Measurements from ENCODE around the gene NLRC3. TPM values are rescaled to one million over a fixed set of nuclear protein-coding genes. Genes with fewer than 3 reads are reported as not detected.

NLRC3 gene, protein sequence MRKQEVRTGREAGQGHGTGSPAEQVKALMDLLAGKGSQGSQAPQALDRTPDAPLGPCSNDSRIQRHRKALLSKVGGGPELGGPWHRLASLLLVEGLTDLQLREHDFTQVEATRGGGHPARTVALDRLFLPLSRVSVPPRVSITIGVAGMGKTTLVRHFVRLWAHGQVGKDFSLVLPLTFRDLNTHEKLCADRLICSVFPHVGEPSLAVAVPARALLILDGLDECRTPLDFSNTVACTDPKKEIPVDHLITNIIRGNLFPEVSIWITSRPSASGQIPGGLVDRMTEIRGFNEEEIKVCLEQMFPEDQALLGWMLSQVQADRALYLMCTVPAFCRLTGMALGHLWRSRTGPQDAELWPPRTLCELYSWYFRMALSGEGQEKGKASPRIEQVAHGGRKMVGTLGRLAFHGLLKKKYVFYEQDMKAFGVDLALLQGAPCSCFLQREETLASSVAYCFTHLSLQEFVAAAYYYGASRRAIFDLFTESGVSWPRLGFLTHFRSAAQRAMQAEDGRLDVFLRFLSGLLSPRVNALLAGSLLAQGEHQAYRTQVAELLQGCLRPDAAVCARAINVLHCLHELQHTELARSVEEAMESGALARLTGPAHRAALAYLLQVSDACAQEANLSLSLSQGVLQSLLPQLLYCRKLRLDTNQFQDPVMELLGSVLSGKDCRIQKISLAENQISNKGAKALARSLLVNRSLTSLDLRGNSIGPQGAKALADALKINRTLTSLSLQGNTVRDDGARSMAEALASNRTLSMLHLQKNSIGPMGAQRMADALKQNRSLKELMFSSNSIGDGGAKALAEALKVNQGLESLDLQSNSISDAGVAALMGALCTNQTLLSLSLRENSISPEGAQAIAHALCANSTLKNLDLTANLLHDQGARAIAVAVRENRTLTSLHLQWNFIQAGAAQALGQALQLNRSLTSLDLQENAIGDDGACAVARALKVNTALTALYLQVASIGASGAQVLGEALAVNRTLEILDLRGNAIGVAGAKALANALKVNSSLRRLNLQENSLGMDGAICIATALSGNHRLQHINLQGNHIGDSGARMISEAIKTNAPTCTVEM
- 0.01 TPM for polyA plus RNA-seq (2013, experiment 1 of 2)
- polyA plus RNA-seq (2013, experiment 2 of 2): not detected

DNA sequence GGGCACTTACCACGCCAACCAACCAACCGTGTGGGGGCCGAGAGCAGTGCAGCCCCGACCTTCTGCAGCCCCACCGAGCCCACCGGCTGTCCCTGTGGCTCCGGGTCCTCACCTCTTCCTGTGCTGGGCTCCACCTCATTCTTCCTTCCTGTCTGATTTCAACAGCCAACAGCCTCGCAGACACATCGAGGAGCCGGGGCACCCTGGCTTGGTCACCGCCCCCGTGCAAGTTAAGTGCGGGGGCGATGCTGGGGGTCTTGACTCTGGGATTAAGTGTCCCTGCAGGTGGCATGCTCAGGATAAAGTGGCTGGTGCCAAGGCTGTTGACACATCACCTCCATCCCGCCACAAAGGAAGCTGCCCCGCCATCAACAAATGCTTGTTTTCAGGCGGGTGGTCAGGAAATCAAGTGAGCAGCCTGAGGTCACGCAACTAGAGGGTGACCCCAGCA lies at the start of gene NLRC3:
TSS of gene NLRC3 (minus strand) at position 102 of the 451 bp plus-strand sequence. CDS start 12,367 bp downstream, outside the sequence.
- DNase-seq: no peak
- H4K91ac ChIP-seq (ENCODE audit: low read length): no peak within 1 kb of the TSS
- no peaks in the 10 kb centered on the region for H3K79me1 ChIP-seq (replicated peaks; ENCODE audit: low read length, poor library complexity, severe bottlenecking)
- H3K14ac ChIP-seq (ENCODE audit: low read length in 2 of 2): no peak within 1 kb of the TSS
- no peak within 1 kb of the TSS for H3K4ac ChIP-seq (ENCODE audit: low read depth in 1 of 2, low read length in 2 of 2)
- no peak within 1 kb of the TSS for H2BK12ac ChIP-seq (ENCODE audit: low read length in 2 of 2)
- no peak within 1 kb of the TSS for H3K4me2 ChIP-seq (ENCODE audit: low read length, poor library complexity, severe bottlenecking)
- no peak within 1 kb of the TSS for H3K4me3 ChIP-seq (ENCODE audit: insufficient read depth in 1 of 2, low read depth in 1 of 2, low read length in 2 of 2)
- no peak within 1 kb of the TSS for H2AK5ac ChIP-seq (ENCODE audit: low read length, severe bottlenecking)
- 91% methylated on average over 17 of the region's 18 CpGs for WGBS
- H3K9ac ChIP-seq (ENCODE audit: low read length): no peak within 1 kb of the TSS
- peaks cover 25% of the 10 kb centered on the region for H3K4me1 ChIP-seq (ENCODE audit: control insufficient read depth, insufficient read depth, low read depth, low read length)
- H3K36me3 ChIP-seq (ENCODE audit: control insufficient read depth in 1 of 2, insufficient read depth in 2 of 2, low read depth in 1 of 2, low read length in 2 of 2): peaks cover under 1 to 9% of the 10 kb centered on the region in 2 experiments
- no peak within 1 kb of the TSS for H2AFZ ChIP-seq (ENCODE audit: low read depth, low read length)
- H2BK5ac ChIP-seq (ENCODE audit: low read depth, low read length, poor library complexity, severe bottlenecking): no peak within 1 kb of the TSS
- no peak within 1 kb of the TSS for H4K8ac ChIP-seq (ENCODE audit: low read length)
- no peaks in the 10 kb centered on the region for H3K9me3 ChIP-seq (ENCODE audit: control insufficient read depth, low read length)
- no peak within 1 kb of the TSS for H3K18ac ChIP-seq (ENCODE audit: low read depth in 1 of 2, low read length in 2 of 2)
- no peak within 1 kb of the TSS for H3K23ac ChIP-seq (ENCODE audit: low read length in 2 of 2)
- H3K27ac ChIP-seq (ENCODE audit: low read length, poor library complexity, severe bottlenecking): no peak within 1 kb of the TSS
- H2BK120ac ChIP-seq (ENCODE audit: low read depth, low read length): no peak within 1 kb of the TSS
- H2BK15ac ChIP-seq (ENCODE audit: low read depth, poor library complexity, severe bottlenecking): no peak within 1 kb of the TSS
- H3K27me3 ChIP-seq (ENCODE audit: control insufficient read depth in 1 of 2, insufficient read depth in 1 of 2, low read length in 2 of 2): peaks cover 0 to 17% of the 10 kb centered on the region in 2 experiments

DNA sequence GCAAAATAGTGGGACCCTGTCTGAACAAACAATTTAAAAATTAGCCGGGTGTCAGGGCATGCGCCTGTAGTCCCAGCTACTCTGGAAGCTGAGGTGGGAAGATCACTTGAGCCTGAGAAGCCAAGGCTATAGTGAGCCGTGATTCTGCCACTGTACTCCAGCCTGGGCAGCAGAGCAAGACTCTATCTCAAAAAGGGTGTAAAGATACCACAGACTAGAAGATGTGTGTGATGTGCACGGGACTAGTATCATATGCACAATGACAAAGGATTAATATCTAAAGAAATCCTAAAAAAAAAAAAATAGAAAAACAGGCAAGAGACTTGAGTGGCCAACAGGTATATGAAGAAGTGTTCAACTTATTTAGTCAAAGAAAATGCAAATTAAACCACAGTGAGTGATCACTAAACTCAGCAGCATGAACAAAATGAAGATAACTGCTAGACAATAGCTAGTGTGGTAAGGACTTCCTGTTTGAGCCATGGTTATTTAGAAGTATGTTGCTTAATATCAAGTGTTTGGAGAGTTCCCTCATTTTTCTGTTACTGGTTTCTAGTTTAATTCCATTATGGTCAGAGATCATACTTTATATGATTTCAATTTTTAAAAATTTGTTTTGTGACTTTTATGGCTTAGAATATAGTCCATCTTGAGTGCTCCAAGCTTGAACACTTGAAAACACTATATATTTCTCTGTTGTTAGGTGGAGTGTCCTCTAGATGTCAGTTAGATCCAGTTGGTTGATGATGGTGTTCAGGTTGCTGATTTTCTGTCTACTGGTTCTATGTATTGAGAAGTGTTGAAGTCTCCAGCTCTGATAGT lies 48.9 kb upstream of the NLRC3 start:
- no peak overlapping the region for H2BK5ac ChIP-seq (ENCODE audit: low read depth, low read length, poor library complexity, severe bottlenecking)
- H3K23ac ChIP-seq (ENCODE audit: low read length in 2 of 2): no peak overlapping the region
- no peak overlapping the region for H4K91ac ChIP-seq (ENCODE audit: low read length)
- no peak for DNase-seq
- no peaks in the 10 kb centered on the region for H3K27me3 ChIP-seq (ENCODE audit: control insufficient read depth in 1 of 2, insufficient read depth in 1 of 2, low read length in 2 of 2)
- no peak overlapping the region for H3K4me2 ChIP-seq (ENCODE audit: low read length, poor library complexity, severe bottlenecking)
- no peaks in the 10 kb centered on the region for H3K36me3 ChIP-seq (ENCODE audit: control insufficient read depth in 1 of 2, insufficient read depth in 2 of 2, low read depth in 1 of 2, low read length in 2 of 2)
- H3K9ac ChIP-seq (ENCODE audit: low read length): no peak overlapping the region
- no peak overlapping the region for H2BK15ac ChIP-seq (ENCODE audit: low read depth, poor library complexity, severe bottlenecking)
- H3K18ac ChIP-seq (ENCODE audit: low read depth in 1 of 2, low read length in 2 of 2): no peak overlapping the region
- H3K4ac ChIP-seq (ENCODE audit: low read depth in 1 of 2, low read length in 2 of 2): no peak overlapping the region
- no peak overlapping the region for H2AFZ ChIP-seq (ENCODE audit: low read depth, low read length)
- WGBS: 85% methylated on average over 3 of the region's 4 CpGs
- H3K9me3 ChIP-seq (ENCODE audit: control insufficient read depth, low read length): no peaks in the 10 kb centered on the region
- peaks cover 2% of the 10 kb centered on the region for H3K4me1 ChIP-seq (ENCODE audit: control insufficient read depth, insufficient read depth, low read depth, low read length)
- no peak overlapping the region for H3K27ac ChIP-seq (ENCODE audit: low read length, poor library complexity, severe bottlenecking)
- no peak overlapping the region for H4K8ac ChIP-seq (ENCODE audit: low read length)
- no peak overlapping the region for H3K14ac ChIP-seq (ENCODE audit: low read length in 2 of 2)
- H3K79me1 ChIP-seq (replicated peaks; ENCODE audit: low read length, poor library complexity, severe bottlenecking): peaks cover 26% of the 10 kb centered on the region
- H2AK5ac ChIP-seq (ENCODE audit: low read length, severe bottlenecking): no peak overlapping the region
- peak overlapping the region in 1 of 2 experiments; percentile 54 for H2BK12ac ChIP-seq (ENCODE audit: low read length in 2 of 2)
- H2BK120ac ChIP-seq (ENCODE audit: low read depth, low read length): no peak overlapping the region
- no peak overlapping the region for H3K4me3 ChIP-seq (ENCODE audit: insufficient read depth in 1 of 2, low read depth in 1 of 2, low read length in 2 of 2)

DNA sequence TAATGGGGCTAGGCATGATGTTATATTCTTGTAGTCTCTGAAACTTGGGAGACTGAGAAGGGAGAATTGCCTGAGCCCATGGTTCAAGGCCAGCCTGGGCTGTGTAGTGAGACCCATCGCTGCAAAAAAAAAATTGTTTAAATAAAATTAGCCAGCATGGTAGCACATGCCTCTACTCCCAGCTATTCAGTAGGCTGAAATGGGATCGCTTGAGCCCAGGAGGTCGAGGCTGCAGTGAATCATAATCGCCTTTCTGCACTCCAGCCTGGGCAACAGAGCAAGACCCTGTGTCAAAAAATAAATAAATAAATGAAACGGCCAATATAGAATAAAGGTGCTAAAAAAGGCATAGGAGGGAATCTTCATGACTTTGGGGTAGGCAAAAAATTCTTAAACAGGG lies 48.1 kb upstream of the NLRC3 start:
- Histone ChIP-seq H2AK5ac (ENCODE audit: low read length, severe bottlenecking) (no peak overlapping the region), H3K79me1 (replicated peaks; ENCODE audit: low read length, poor library complexity, severe bottlenecking) (peaks cover 27% of the 10 kb centered on the region), H3K18ac (ENCODE audit: low read depth in 1 of 2, low read length in 2 of 2) (no peak overlapping the region), H3K4me3 (ENCODE audit: insufficient read depth in 1 of 2, low read depth in 1 of 2, low read length in 2 of 2) (no peak overlapping the region), H2BK15ac (ENCODE audit: low read depth, poor library complexity, severe bottlenecking) (no peak overlapping the region), H4K91ac (ENCODE audit: low read length) (no peak overlapping the region), H3K27ac (ENCODE audit: low read length, poor library complexity, severe bottlenecking) (no peak overlapping the region), H3K9me3 (ENCODE audit: control insufficient read depth, low read length) (no peaks in the 10 kb centered on the region), H3K23ac (ENCODE audit: low read length in 2 of 2) (no peak overlapping the region), H2BK120ac (ENCODE audit: low read depth, low read length) (no peak overlapping the region), H2BK12ac (ENCODE audit: low read length in 2 of 2) (no peak overlapping the region), H3K14ac (ENCODE audit: low read length in 2 of 2) (no peak overlapping the region), H3K4me2 (ENCODE audit: low read length, poor library complexity, severe bottlenecking) (no peak overlapping the region), H2AFZ (ENCODE audit: low read depth, low read length) (no peak overlapping the region), H4K8ac (ENCODE audit: low read length) (no peak overlapping the region), H3K4ac (ENCODE audit: low read depth in 1 of 2, low read length in 2 of 2) (no peak overlapping the region), H3K9ac (ENCODE audit: low read length) (no peak overlapping the region), H2BK5ac (ENCODE audit: low read depth, low read length, poor library complexity, severe bottlenecking) (no peak overlapping the region), H3K36me3 (ENCODE audit: control insufficient read depth in 1 of 2, insufficient read depth in 2 of 2, low read depth in 1 of 2, low read length in 2 of 2) (no peaks in the 10 kb centered on the region), H3K4me1 (ENCODE audit: control insufficient read depth, insufficient read depth, low read depth, low read length) (peaks cover 2% of the 10 kb centered on the region), H3K27me3 (ENCODE audit: control insufficient read depth in 1 of 2, insufficient read depth in 1 of 2, low read length in 2 of 2) (no peaks in the 10 kb centered on the region)
- DNase-seq: no peak
- WGBS: 95% methylated on average over 4 of the region's 5 CpGs

Measured in mesenchymal stem cell (in vitro differentiated cells and primary cell).